ENCODE measurements around the gene PORCN. TPM values are rescaled to one million over a fixed set of nuclear protein-coding genes. Genes with fewer than 3 reads are reported as not detected.

Gene PORCN
- total RNA-seq, 1 experiment from 2014 or later = 4.6 TPM

DNA sequence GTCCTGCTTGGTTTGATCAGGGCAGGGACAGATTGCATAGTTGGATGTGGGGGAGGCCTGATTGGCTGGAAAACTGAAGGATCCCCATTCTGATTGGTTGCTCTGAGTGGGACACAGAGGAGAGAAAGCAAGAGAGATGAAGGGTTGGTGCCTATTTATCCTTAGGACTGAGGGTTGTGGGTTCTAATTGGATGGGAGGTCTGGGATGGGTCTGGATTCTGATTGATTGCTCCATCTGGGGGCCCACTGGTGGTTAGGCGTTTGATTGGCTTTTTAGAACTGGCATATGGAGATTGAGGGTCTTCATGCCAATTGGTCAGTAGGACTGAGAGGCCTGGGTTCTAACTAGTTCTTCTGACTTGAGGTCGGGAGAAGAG, 12.2 kb downstream of the PORCN start:
- ChIA-PET CTCF (no interaction called here), POLR2A (interaction anchor here (0.7 kb wide), 1 partner anchor 110 kb away, joined by 3 read pairs; no protein-coding TSS in a partner anchor)
- intact Hi-C loops (cut with micrococcal nuclease; ENCODE audit: unreplicated experiment) = no loop called here
- no peaks in the 10 kb centered on the region for H3K9me3 Mint-ChIP-seq (ENCODE audit: unreplicated experiment)
- TF ChIP-seq, protein P1, sequence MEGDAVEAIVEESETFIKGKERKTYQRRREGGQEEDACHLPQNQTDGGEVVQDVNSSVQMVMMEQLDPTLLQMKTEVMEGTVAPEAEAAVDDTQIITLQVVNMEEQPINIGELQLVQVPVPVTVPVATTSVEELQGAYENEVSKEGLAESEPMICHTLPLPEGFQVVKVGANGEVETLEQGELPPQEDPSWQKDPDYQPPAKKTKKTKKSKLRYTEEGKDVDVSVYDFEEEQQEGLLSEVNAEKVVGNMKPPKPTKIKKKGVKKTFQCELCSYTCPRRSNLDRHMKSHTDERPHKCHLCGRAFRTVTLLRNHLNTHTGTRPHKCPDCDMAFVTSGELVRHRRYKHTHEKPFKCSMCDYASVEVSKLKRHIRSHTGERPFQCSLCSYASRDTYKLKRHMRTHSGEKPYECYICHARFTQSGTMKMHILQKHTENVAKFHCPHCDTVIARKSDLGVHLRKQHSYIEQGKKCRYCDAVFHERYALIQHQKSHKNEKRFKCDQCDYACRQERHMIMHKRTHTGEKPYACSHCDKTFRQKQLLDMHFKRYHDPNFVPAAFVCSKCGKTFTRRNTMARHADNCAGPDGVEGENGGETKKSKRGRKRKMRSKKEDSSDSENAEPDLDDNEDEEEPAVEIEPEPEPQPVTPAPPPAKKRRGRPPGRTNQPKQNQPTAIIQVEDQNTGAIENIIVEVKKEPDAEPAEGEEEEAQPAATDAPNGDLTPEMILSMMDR (IDR thresholded peaks at IDR 0.05; ENCODE audit: insufficient read depth in 1 of 2, low read depth in 1 of 2, low read length in 1 of 2, severe bottlenecking in 1 of 2, unreplicated experiment in 1 of 2) = no peak
- H3K9me3 ChIP-seq = no peaks in the 10 kb centered on the region
- no peaks in the 10 kb centered on the region for H3K27me3 Mint-ChIP-seq (ENCODE audit: insufficient read depth, unreplicated experiment)
- no peaks in the 10 kb centered on the region for H3K4me1 ChIP-seq
- TSS peak; percentile 80 for BruUV-seq (replicated peaks)
- peak in 1 of 2 experiments; percentile 10 for DNase-seq
- peaks cover 8% of the 10 kb centered on the region for H3K4me1 Mint-ChIP-seq (ENCODE audit: low read depth, unreplicated experiment)
- peaks cover 15% of the 10 kb centered on the region for H3K36me3 Mint-ChIP-seq (ENCODE audit: insufficient read depth, unreplicated experiment)
- peak overlapping the region; percentile 72 for H3K4me3 Mint-ChIP-seq (ENCODE audit: unreplicated experiment)
- no peaks in the 10 kb centered on the region for H3K36me3 ChIP-seq (ENCODE audit: control insufficient read depth, insufficient read depth, low read length)
- peak overlapping the region; percentile 89 for H3K27ac Mint-ChIP-seq (ENCODE audit: unreplicated experiment)
- peak overlapping the region; percentile 32 for H3K4me3 ChIP-seq (ENCODE audit: low read depth, low read length)
- H3K27me3 ChIP-seq (replicated peaks; ENCODE audit: control insufficient read depth, insufficient read depth, low read length) = no peaks in the 10 kb centered on the region

DNA sequence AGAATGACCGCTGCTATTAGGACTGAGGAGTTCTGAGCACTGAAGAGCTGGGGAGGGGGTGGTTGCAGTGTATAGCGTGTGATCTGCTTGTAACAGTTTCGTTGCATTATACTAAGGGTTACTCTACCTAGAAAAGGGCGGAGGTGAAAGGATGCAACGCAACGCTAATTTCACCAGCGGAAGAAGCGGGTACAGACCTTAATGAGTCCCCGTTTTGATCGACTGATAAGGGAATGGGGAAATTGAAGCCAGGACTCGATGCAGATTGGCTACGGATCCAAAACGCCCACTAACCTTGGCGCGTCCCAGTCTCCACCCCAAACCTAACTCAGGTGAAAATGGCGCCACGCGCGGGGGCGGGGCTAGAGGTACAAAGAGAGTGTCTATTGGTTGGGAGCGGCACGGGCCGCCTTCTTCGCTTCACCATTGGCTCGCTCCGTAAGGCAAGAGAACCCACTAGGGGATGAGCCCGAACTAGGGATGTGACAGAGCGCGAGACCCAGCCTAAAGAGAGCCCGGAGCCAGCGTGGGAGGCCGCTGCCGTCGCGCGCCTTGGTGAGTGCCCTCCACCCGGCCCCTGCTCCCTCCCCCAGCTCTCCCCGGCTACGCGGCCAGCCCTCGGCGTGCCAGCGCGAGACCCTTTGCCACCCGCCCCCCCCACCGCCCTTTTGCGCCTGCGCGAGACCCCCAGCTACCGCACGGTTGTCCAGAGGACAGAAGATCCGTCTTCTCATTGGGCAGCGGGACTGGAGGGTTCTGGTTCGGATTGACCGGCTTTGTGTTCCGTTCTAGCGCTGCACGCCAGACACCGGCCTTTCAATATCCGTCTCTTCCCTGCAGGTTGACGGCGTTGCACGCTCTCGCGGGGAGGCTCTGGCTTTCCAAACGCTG, 12.8 kb downstream of the PORCN start, which contains the start of gene EBP:
Gene EBP, plus strand, starts transcription at position 456 of the 891 bp plus-strand sequence. CDS start 1,964 bp downstream, outside the sequence.
- Mint-ChIP-seq H3K4me1 (ENCODE audit: low read depth, unreplicated experiment) (peaks cover 8% of the 10 kb centered on the region), H3K27me3 (ENCODE audit: insufficient read depth, unreplicated experiment) (no peaks in the 10 kb centered on the region), H3K36me3 (ENCODE audit: insufficient read depth, unreplicated experiment) (peaks cover 21% of the 10 kb centered on the region), H3K27ac (ENCODE audit: unreplicated experiment) (peak within 1 kb of the TSS; percentile 89), H3K4me3 (ENCODE audit: unreplicated experiment) (peak within 1 kb of the TSS; percentile 72), H3K9me3 (ENCODE audit: unreplicated experiment) (no peaks in the 10 kb centered on the region)
- peak; percentile 94 for DNase-seq
- TF ChIP-seq, protein P1 (IDR thresholded peaks at IDR 0.05; ENCODE audit: insufficient read depth in 1 of 2, low read depth in 1 of 2, low read length in 1 of 2, severe bottlenecking in 1 of 2, unreplicated experiment in 1 of 2) = no peak
- intact Hi-C loops (cut with micrococcal nuclease; ENCODE audit: unreplicated experiment) = no loop called here
- Histone ChIP-seq H3K9me3 (no peaks in the 10 kb centered on the region), H3K4me1 (no peaks in the 10 kb centered on the region), H3K36me3 (ENCODE audit: control insufficient read depth, insufficient read depth, low read length) (no peaks in the 10 kb centered on the region), H3K27me3 (replicated peaks; ENCODE audit: control insufficient read depth, insufficient read depth, low read length) (no peaks in the 10 kb centered on the region), H3K4me3 (ENCODE audit: low read depth, low read length) (peak within 1 kb of the TSS; percentile 67)
- BruUV-seq (replicated peaks) = no TSS peak
- ChIA-PET CTCF (interaction anchor here (0.6 to 0.7 kb wide), 2 partner anchors 14 to 676 kb away, joined by 4 to 6 read pairs; no protein-coding TSS in a partner anchor), POLR2A (interaction anchor here (0.7 kb wide), 1 partner anchor 110 kb away, joined by 3 read pairs; no protein-coding TSS in a partner anchor)

DNA sequence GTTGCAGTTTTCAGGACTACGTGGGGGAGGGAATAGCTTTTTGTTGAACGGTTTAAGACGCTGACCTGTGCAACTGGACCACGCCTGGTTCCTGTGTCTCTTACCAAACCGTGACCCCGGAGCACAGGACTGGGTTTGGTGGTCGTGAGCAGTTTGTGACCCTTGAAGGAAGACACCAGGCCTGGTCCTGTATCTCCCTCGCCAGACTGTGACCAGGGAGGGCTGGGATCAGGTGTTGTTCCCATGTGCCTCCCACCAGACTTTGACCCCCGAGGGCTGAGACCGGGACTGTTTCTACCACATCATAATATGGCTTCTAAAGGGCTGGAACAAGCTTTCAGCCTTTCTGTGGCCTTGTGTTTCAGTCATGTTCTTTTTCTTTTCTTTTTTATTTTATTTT, 13.5 kb downstream of the PORCN start:
- peak overlapping the region; percentile 89 for H3K27ac Mint-ChIP-seq (ENCODE audit: unreplicated experiment)
- Histone ChIP-seq H3K36me3 (ENCODE audit: control insufficient read depth, insufficient read depth, low read length) (peaks cover 1% of the 10 kb centered on the region; the same call in 1 of the 2 replicates), H3K4me1 (no peaks in the 10 kb centered on the region), H3K4me3 (ENCODE audit: low read depth, low read length) (peak overlapping the region; percentile 67), H3K27me3 (replicated peaks; ENCODE audit: control insufficient read depth, insufficient read depth, low read length) (no peaks in the 10 kb centered on the region), H3K9me3 (no peaks in the 10 kb centered on the region)
- TF ChIP-seq, protein P1 (IDR thresholded peaks at IDR 0.05; ENCODE audit: insufficient read depth in 1 of 2, low read depth in 1 of 2, low read length in 1 of 2, severe bottlenecking in 1 of 2, unreplicated experiment in 1 of 2) = no peak
- TSS peak; percentile 76 for BruUV-seq (replicated peaks)
- intact Hi-C loops (cut with micrococcal nuclease; ENCODE audit: unreplicated experiment) = no loop called here
- no peaks in the 10 kb centered on the region for H3K9me3 Mint-ChIP-seq (ENCODE audit: unreplicated experiment)
- no peaks in the 10 kb centered on the region for H3K27me3 Mint-ChIP-seq (ENCODE audit: insufficient read depth, unreplicated experiment)
- ChIA-PET CTCF (interaction anchor here (0.6 to 0.7 kb wide), 2 partner anchors 13 to 676 kb away, joined by 4 to 6 read pairs; no protein-coding TSS in a partner anchor), POLR2A (no interaction called here)
- DNase-seq = peak in 1 of 2 experiments; percentile 17
- peaks cover 8% of the 10 kb centered on the region for H3K4me1 Mint-ChIP-seq (ENCODE audit: low read depth, unreplicated experiment)
- H3K36me3 Mint-ChIP-seq (ENCODE audit: insufficient read depth, unreplicated experiment) = peaks cover 24% of the 10 kb centered on the region
- H3K4me3 Mint-ChIP-seq (ENCODE audit: unreplicated experiment) = peak overlapping the region; percentile 72

All from Caco-2 (cell line).